RWPE2 (cell line): ENCODE results near the gene EME2.

Source experiments
- ATAC-seq: fragments of 200-7000 bp; cut with Tn5 transposase; 3 replicates; pipeline ENCODE4 v1.9.1; 2021; ENCODE audit warnings: low read depth
- DNase-seq: peaks from one replicate; pipeline ENCODE4 v3.0.0-alpha.2; 2020; ENCODE audit warnings: low spot score
- H3K27ac ChIP-seq: fragments of 450-650 bp; 2 replicates; pipeline ENCODE4 v1.5.1; 2017; ENCODE audit warnings: mild to moderate bottlenecking; ENCODE audit not compliant: poor library complexity, severe bottlenecking
- H3K27me3 ChIP-seq: fragments of 250-450 bp; sonication (Bioruptor Pico); 2 replicates; pipeline ENCODE4 v1.5.1; 2021; ENCODE audit warnings: mild to moderate bottlenecking, moderate library complexity; ENCODE audit not compliant: insufficient read depth, poor library complexity, severe bottlenecking
- H3K36me3 ChIP-seq: fragments of 250-450 bp; sonication (Bioruptor Pico); 2 replicates; pipeline ENCODE4 v1.5.1; 2020; ENCODE audit warnings: low read depth, mild to moderate bottlenecking, moderate library complexity
- H3K4me1 ChIP-seq: fragments of 250-450 bp; sonication (Bioruptor Pico); 2 replicates; pipeline ENCODE4 v1.5.1; 2021; ENCODE audit warnings: mild to moderate bottlenecking, moderate library complexity; ENCODE audit not compliant: insufficient read depth, poor library complexity, severe bottlenecking
- H3K4me3 ChIP-seq: fragments of 250-450 bp; sonication (Bioruptor Pico); 2 replicates; pipeline ENCODE4 v1.5.1; 2021; ENCODE audit warnings: mild to moderate bottlenecking, moderate library complexity; ENCODE audit not compliant: severe bottlenecking
- H3K9me3 ChIP-seq: fragments of 250-450 bp; sonication (Bioruptor Pico); 2 replicates; pipeline ENCODE4 v1.5.1; 2021; ENCODE audit warnings: mild to moderate bottlenecking, moderate library complexity; ENCODE audit not compliant: severe bottlenecking
- CTCF ChIP-seq: fragments of 450-650 bp; IDR thresholded peaks from one replicate; pipeline ENCODE4 v1.5.1; 2017; ENCODE audit warnings: mild to moderate bottlenecking, moderate library complexity; ENCODE audit not compliant: poor library complexity, severe bottlenecking

Gene EME2

GRCh38 chr16:1820096-1820945 is 47.7 kb downstream of the EME2 start:
- no peaks in the 10 kb centered on the region for H3K27me3 ChIP-seq
- no peak overlapping the region for H3K4me3 ChIP-seq
- H3K4me1 ChIP-seq, result no peaks in the 10 kb centered on the region
- no peak for TF ChIP-seq CTCF
- no peak overlapping the region for H3K27ac ChIP-seq
- no peaks in the 10 kb centered on the region for H3K9me3 ChIP-seq
- H3K36me3 ChIP-seq, result peaks cover 26% of the 10 kb centered on the region
- no peak for ATAC-seq
- DNase-seq, result no peak

- DNase-seq (no peak), ATAC-seq (no peak)
- no peak for TF ChIP-seq CTCF
- H3K4me1 ChIP-seq, result no peaks in the 10 kb centered on the region
- no peak overlapping the region for H3K4me3 ChIP-seq
- H3K36me3 ChIP-seq, result peaks cover 23% of the 10 kb centered on the region
- H3K27me3 ChIP-seq, result no peaks in the 10 kb centered on the region
- peak overlapping the region; percentile 20 for H3K27ac ChIP-seq
- no peaks in the 10 kb centered on the region for H3K9me3 ChIP-seq
Measured at GRCh38 chr16:1820946-1821290, 48.3 kb downstream of the EME2 start.

GRCh38 chr16:1821861-1822611 is 49.4 kb downstream of the EME2 start:
- no peak for TF ChIP-seq CTCF
- peak; percentile 62 for DNase-seq
- no peak for ATAC-seq
- Histone ChIP-seq H3K4me3 (no peak overlapping the region), H3K27ac (peak overlapping the region; percentile 20), H3K36me3 (peaks cover 23% of the 10 kb centered on the region), H3K27me3 (no peaks in the 10 kb centered on the region), H3K9me3 (no peaks in the 10 kb centered on the region), H3K4me1 (no peaks in the 10 kb centered on the region)

- TF ChIP-seq CTCF, result no peak
- DNase-seq, result no peak
- Histone ChIP-seq H3K27me3 (no peaks in the 10 kb centered on the region), H3K4me1 (no peaks in the 10 kb centered on the region), H3K4me3 (no peak overlapping the region), H3K36me3 (peaks cover 23% of the 10 kb centered on the region), H3K9me3 (no peaks in the 10 kb centered on the region), H3K27ac (no peak overlapping the region)
- ATAC-seq, result no peak
Measured at GRCh38 chr16:1822801-1823200, 50.2 kb downstream of the EME2 start.

- Histone ChIP-seq H3K4me3 (no peak overlapping the region), H3K27me3 (no peaks in the 10 kb centered on the region), H3K27ac (no peak overlapping the region), H3K9me3 (no peaks in the 10 kb centered on the region), H3K4me1 (peaks cover 6% of the 10 kb centered on the region), H3K36me3 (peaks cover 23% of the 10 kb centered on the region)
- ATAC-seq, result peak; percentile 40
- TF ChIP-seq CTCF, result peak; percentile 61
- DNase-seq, result peak; percentile 75
Measured at GRCh38 chr16:1823821-1824220, 51.2 kb downstream of the EME2 start.
